Raji (cell line): ENCODE data around the gene L3MBTL2.
A peak's percentile ranks its signal among the peaks of the same experiment; 100 is the strongest.

Source experiments
- POLR2A ChIP-seq: IDR thresholded peaks from 2 replicates; pipeline ENCODE4 v1.6.1; 2011; ENCODE audit warnings: low read depth, low read length, control low read depth; ENCODE audit not compliant: insufficient read depth

Gene L3MBTL2

GRCh38 chr22:41197038-41197972 lies 7.8 kb upstream of the L3MBTL2 start:
- peak; percentile 65 for TF ChIP-seq POLR2A

DNA sequence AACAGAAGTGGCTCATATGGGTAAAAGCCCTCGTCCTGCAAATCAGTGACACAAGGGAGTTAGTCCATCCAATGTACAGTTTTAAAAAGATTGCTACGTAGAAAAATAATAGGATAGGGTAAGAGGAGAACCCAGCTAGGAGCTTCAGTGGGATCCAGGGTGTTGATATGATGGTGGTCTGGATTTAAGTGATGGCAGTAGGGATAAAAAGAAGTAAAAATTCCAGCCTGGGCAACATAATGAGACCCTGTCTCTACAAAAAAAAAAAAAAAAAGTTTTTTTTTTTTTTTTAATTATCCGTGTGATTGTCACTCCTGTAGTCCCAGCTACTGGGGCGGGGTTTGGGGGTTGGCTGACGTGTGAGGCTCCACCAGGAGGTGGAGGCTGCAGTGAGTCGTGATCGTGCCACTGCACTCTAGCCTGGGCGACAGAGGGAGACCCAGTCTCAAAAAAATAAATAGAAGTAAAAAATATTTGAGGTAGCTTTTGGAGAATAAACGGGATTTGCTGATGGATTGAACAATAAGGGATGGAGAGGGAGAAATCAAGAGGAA lies 7.0 kb upstream of the L3MBTL2 start:
- no peak for TF ChIP-seq POLR2A

DNA sequence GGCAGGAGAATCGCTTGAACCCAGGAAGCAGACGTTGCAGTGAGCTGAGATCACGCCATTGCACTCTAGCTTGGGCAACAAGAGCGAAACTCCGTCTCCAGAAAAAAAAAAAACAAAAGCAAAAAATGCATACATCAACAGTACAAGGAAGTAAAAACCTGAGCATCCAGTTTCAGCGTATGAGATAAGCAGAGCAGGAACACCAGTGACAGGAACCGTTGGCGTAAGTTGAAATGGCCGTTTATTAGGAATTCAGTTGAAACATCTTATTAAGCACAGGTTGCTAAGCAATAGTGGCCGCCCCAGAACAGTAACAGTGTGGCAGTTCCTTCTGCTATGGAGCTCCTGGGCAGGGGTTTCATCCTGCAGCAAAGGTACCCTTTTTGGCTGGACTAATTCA lies 4.0 kb upstream of the L3MBTL2 start:
- TF ChIP-seq POLR2A: no peak

- no peak for TF ChIP-seq POLR2A
Observed at GRCh38 chr22:41203118-41203517, 2.0 kb upstream of the L3MBTL2 start.

DNA sequence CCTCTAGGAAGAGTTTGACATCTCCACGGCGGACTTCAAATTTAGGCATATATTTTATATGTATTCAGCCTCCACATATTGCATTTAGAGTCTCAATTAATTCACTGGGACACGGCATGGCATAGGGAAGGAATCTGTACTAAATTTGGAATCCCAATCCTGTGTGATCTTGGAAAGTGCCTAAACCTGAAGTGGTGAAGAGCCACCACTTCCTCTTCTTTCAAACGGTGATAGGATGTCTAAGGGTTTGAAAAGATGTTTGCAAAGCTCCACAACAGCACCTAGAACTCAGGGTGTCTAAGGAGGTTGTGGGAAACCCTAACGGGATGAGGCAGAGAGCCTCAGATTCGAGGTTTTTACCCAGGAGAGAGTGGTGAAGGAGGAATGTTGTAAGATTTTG lies 1.0 kb upstream of the L3MBTL2 start:
- TF ChIP-seq POLR2A: no peak

DNA sequence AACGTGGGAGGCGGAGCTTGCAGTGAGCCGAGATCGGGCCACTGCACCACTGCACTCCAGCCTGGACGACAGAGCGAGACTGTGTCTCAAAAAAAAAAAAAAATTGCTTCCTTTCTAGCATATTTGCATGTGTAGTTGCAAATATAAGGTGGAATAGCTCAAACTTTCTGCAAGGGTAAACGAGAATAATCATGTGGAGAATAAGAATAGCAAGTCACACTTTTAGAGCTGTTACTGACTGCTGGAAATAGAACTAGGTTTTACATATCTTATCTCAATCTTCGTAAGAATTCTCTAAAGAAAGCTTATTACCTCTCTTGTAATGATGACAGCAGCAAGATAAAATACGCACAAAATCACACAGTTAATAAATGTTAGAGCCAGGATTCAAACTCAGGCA lies 1.6 kb downstream of the L3MBTL2 start:
- TF ChIP-seq POLR2A: no peak

GRCh38 chr22:41215409-41215808 lies 10.3 kb downstream of the L3MBTL2 start:
- no peak for TF ChIP-seq POLR2A

- TF ChIP-seq POLR2A: no peak
Observed at GRCh38 chr22:41215926-41216325, 10.8 kb downstream of the L3MBTL2 start.

GRCh38 chr22:41216984-41217383 lies 11.9 kb downstream of the L3MBTL2 start:
- TF ChIP-seq POLR2A: no peak

DNA sequence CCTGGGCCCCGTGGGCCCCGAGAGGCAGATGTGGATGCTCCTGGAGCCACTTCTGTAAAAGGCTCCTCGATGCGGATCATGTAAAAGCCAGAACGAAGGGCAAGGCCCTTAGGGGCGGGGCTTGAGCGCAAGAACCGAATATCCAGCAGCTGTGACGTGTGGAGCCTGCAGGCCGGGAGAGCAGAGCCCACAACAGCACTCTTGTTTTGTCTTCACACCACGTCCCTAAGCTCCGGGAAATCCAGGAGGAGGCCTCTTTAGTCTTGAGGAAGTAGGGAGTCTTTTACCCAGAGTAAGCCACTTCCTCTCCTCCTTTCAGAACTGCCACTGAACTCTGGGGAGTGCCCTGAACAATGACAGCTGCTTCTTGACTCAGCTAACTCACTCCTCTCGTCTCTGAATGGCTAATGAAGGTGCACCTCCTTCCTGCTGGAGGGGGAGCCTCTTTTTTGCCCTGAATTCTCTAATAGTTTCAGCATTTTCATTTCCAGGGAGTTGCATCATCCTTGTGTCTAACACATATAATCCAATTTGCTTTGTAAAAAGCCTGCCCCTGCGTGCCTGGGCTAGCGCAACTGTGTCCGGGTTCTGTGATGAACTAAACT lies 12.5 kb downstream of the L3MBTL2 start:
- TF ChIP-seq POLR2A: no peak

- no peak for TF ChIP-seq POLR2A
Observed at GRCh38 chr22:41222846-41223507, 17.9 kb downstream of the L3MBTL2 start.

GRCh38 chr22:41223535-41223934 lies 18.4 kb downstream of the L3MBTL2 start:
- TF ChIP-seq POLR2A: no peak

DNA sequence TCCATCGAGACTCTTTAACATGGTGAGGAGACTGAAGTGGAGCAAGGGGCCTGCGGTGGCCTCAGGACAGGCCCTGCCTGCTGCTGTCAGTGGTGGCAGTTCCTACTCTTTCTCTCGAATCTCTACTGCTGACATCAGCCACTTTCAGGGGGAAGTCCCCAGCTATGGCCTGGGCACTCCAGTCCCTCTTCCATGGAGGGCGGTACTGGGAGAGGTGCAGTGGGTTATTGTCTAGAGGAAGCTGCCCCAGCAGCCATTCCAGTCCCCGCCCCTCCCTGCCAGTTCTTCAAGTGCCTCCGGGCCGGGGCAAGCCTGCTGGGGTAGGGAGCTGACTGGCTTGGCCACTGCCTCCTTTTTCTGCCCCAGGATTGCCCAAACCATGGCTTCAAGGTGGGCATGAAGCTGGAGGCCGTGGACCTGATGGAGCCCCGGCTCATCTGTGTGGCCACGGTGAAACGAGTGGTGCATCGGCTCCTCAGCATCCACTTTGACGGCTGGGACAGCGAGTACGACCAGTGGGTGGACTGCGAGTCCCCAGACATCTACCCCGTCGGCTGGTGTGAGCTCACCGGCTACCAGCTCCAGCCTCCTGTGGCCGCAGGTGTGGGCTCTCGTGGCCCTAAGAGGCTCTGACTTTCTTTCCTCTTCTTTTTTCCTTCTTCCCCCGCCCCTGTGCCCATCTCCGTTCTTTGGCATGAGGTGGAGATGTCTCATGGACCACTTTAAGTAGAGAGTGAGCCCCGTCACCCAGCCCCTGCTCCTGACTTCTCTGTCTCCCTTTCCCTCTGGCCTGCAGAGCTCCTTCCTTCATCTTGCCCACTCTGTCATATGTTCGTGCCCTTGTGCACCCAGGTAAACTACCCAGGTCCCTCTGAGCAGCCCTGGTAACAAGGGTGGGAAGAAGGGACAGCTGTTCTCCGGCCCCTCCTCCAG lies 21.9 kb downstream of the L3MBTL2 start:
- no peak for TF ChIP-seq POLR2A

DNA sequence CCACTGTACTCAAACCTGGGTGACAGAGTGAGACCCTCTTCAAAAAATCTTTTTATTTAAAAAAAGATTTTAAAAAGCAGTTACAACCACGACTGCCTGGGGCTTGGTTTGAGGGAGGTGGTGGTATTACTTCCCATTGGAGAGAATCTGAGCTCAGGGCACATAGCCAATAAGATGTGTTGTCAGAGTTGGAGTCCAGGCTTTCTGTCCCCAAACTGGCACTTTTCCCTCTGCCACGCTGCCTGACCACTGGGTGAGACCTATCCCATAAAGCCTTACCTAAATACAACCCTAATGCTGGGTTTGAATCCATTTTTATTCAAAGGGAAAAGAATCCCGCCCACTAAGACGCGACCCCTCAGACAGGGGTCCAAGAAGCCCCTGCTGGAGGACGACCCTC lies 24.1 kb downstream of the L3MBTL2 start:
- no peak for TF ChIP-seq POLR2A
